Trophoblast cell (in vitro differentiated cells and primary cell): Measurements from ENCODE around the gene BRD1.

Experiments used
- DNase-seq, 2 donors: peaks; one replicate each; pipeline ENCODE4 v3.0.0-alpha.2; 2016
- H2AFZ ChIP-seq: 2 replicates; pipeline ENCODE4 v1.6.1; 2013; ENCODE audit warnings: low read length, moderate library complexity, mild to moderate bottlenecking; ENCODE audit not compliant: insufficient read depth, poor library complexity
- H2AK5ac ChIP-seq: 2 replicates; pipeline ENCODE4 v1.6.1; 2013; ENCODE audit warnings: mild to moderate bottlenecking, low read length
- H2BK120ac ChIP-seq: 2 replicates; pipeline ENCODE4 v1.6.1; 2013; ENCODE audit warnings: low read length, mild to moderate bottlenecking, moderate library complexity; ENCODE audit not compliant: insufficient read depth, poor library complexity
- H2BK12ac ChIP-seq: 2 replicates; pipeline ENCODE4 v1.6.1; 2013; ENCODE audit warnings: mild to moderate bottlenecking, low read length, moderate library complexity
- H2BK5ac ChIP-seq: 2 replicates; pipeline ENCODE4 v1.6.1; 2013; ENCODE audit warnings: low read length, low read depth, moderate library complexity, mild to moderate bottlenecking; ENCODE audit not compliant: poor library complexity
- H3K14ac ChIP-seq: 2 replicates; pipeline ENCODE4 v1.6.1; 2013; ENCODE audit warnings: mild to moderate bottlenecking, low read length
- H3K18ac ChIP-seq: 2 replicates; pipeline ENCODE4 v1.6.1; 2013; ENCODE audit warnings: mild to moderate bottlenecking, low read length
- H3K23ac ChIP-seq: 2 replicates; pipeline ENCODE4 v1.6.1; 2013; ENCODE audit warnings: low read length
- H3K27ac ChIP-seq: 2 replicates; pipeline ENCODE4 v1.5.1; 2013; ENCODE audit warnings: low read depth, mild to moderate bottlenecking, inconsistent platforms, low read length, moderate library complexity
- H3K27me3 ChIP-seq: 2 replicates; pipeline ENCODE4 v1.6.1; 2013; ENCODE audit warnings: inconsistent platforms, mild to moderate bottlenecking, low read length, moderate library complexity; ENCODE audit not compliant: insufficient read depth
- H3K36me3 ChIP-seq, 2 experiments: 1 replicate in 1 of 2; 2 replicates in 1 of 2; pipeline ENCODE4 v1.6.1; 2013; ENCODE audit warnings: low read length in 2 of 2, mild to moderate bottlenecking in 2 of 2, moderate library complexity in 1 of 2; ENCODE audit not compliant: insufficient read depth in 2 of 2, control insufficient read depth in 1 of 2
- H3K4ac ChIP-seq: 2 replicates; pipeline ENCODE4 v1.6.1; 2013; ENCODE audit warnings: low read depth, mild to moderate bottlenecking, low read length, moderate library complexity
- H3K4me1 ChIP-seq, 2 experiments: 1 replicate in 1 of 2; 2 replicates in 1 of 2; pipeline ENCODE4 v1.6.1; 2013; ENCODE audit warnings: low read length in 2 of 2, mild to moderate bottlenecking in 2 of 2, moderate library complexity in 1 of 2; ENCODE audit not compliant: insufficient read depth in 2 of 2, control insufficient read depth in 1 of 2
- H3K4me2 ChIP-seq: 2 replicates; pipeline ENCODE4 v1.6.1; 2013; ENCODE audit warnings: inconsistent platforms, mild to moderate bottlenecking, low read length, moderate library complexity
- H3K4me3 ChIP-seq: 2 replicates; pipeline ENCODE4 v1.5.1; 2013; ENCODE audit warnings: mild to moderate bottlenecking, low read depth, low read length, inconsistent platforms
- H3K79me1 ChIP-seq: one replicate; pipeline ENCODE4 v1.6.1; 2013; ENCODE audit warnings: low read length
- H3K79me2 ChIP-seq: 2 replicates; pipeline ENCODE4 v1.6.1; 2013; ENCODE audit warnings: low read length, mild to moderate bottlenecking; ENCODE audit not compliant: control insufficient read depth, insufficient read depth, poor library complexity
- H3K9ac ChIP-seq: 2 replicates; pipeline ENCODE4 v1.6.1; 2013; ENCODE audit warnings: mild to moderate bottlenecking, low read length
- H3K9me3 ChIP-seq: 2 replicates; pipeline ENCODE4 v1.6.1; 2013; ENCODE audit warnings: low read depth, mild to moderate bottlenecking, control low read depth, inconsistent platforms, low read length; ENCODE audit not compliant: insufficient read depth
- H4K12ac ChIP-seq: 2 replicates; pipeline ENCODE4 v1.6.1; 2013; ENCODE audit warnings: low read depth, mild to moderate bottlenecking, low read length, moderate library complexity
- H4K8ac ChIP-seq: 2 replicates; pipeline ENCODE4 v1.6.1; 2013; ENCODE audit warnings: low read depth, mild to moderate bottlenecking, low read length, moderate library complexity
- H4K91ac ChIP-seq: one replicate; pipeline ENCODE4 v1.6.1; 2013; ENCODE audit warnings: low read depth, mild to moderate bottlenecking, low read length, moderate library complexity
- WGBS: extraction: QIAGEN DNeasy Blood & Tissue Kit; methylation state at CpG from one replicate; pipeline ENCODE4 v1.1.7; 2013; ENCODE audit warnings: missing lambda C conversion rate; ENCODE audit not compliant: insufficient read length, insufficient coverage; ENCODE audit errors: extremely low coverage; 5-methylcytosine and 5-hydroxymethylcytosine counted together

The BRD1 gene

GRCh38 chr22:49753961-49754695, 73.5 kb downstream of the BRD1 start:
- H2AK5ac ChIP-seq: no peak overlapping the region
- H4K91ac ChIP-seq: no peak overlapping the region
- H4K8ac ChIP-seq: no peak overlapping the region
- no CpG with 5 or more reads among the region's 20 CpGs for WGBS
- no peaks in the 10 kb centered on the region for H3K79me2 ChIP-seq
- no peak for DNase-seq
- no peak overlapping the region for H3K23ac ChIP-seq
- H4K12ac ChIP-seq: no peak overlapping the region
- H2BK12ac ChIP-seq: no peak overlapping the region
- H2BK120ac ChIP-seq: no peak overlapping the region
- H3K36me3 ChIP-seq: no peaks in the 10 kb centered on the region
- H2BK5ac ChIP-seq: no peak overlapping the region
- H3K14ac ChIP-seq: no peak overlapping the region
- no peaks in the 10 kb centered on the region for H3K27me3 ChIP-seq
- H3K4ac ChIP-seq: no peak overlapping the region
- no peak overlapping the region for H3K27ac ChIP-seq
- H3K18ac ChIP-seq: no peak overlapping the region
- H2AFZ ChIP-seq: no peak overlapping the region
- no peak overlapping the region for H3K4me2 ChIP-seq
- peaks cover 17% of the 10 kb centered on the region for H3K9me3 ChIP-seq
- H3K4me1 ChIP-seq: no peaks in the 10 kb centered on the region
- no peak overlapping the region for H3K9ac ChIP-seq
- no peaks in the 10 kb centered on the region for H3K79me1 ChIP-seq
- H3K4me3 ChIP-seq: no peak overlapping the region

GRCh38 chr22:49753276-49753890, 74.3 kb downstream of the BRD1 start:
- H3K9me3 ChIP-seq: peaks cover 18% of the 10 kb centered on the region
- H3K4me3 ChIP-seq: no peak overlapping the region
- no peak overlapping the region for H3K4ac ChIP-seq
- H3K14ac ChIP-seq: no peak overlapping the region
- no CpG with 5 or more reads among the region's 20 CpGs for WGBS
- no peak overlapping the region for H2BK12ac ChIP-seq
- no peak overlapping the region for H3K18ac ChIP-seq
- H2AK5ac ChIP-seq: no peak overlapping the region
- no peaks in the 10 kb centered on the region for H3K27me3 ChIP-seq
- DNase-seq: no peak
- H2BK120ac ChIP-seq: no peak overlapping the region
- no peak overlapping the region for H4K91ac ChIP-seq
- H3K4me1 ChIP-seq: no peaks in the 10 kb centered on the region
- no peaks in the 10 kb centered on the region for H3K36me3 ChIP-seq
- no peaks in the 10 kb centered on the region for H3K79me1 ChIP-seq
- no peaks in the 10 kb centered on the region for H3K79me2 ChIP-seq
- H2BK5ac ChIP-seq: no peak overlapping the region
- H3K4me2 ChIP-seq: no peak overlapping the region
- H4K12ac ChIP-seq: no peak overlapping the region
- H2AFZ ChIP-seq: no peak overlapping the region
- no peak overlapping the region for H3K27ac ChIP-seq
- no peak overlapping the region for H3K9ac ChIP-seq
- H3K23ac ChIP-seq: no peak overlapping the region
- H4K8ac ChIP-seq: no peak overlapping the region

- H3K4me2 ChIP-seq: no peak overlapping the region
- H2AK5ac ChIP-seq: no peak overlapping the region
- no peak overlapping the region for H3K27ac ChIP-seq
- no peaks in the 10 kb centered on the region for H3K79me2 ChIP-seq
- no peak overlapping the region for H3K4ac ChIP-seq
- H2BK12ac ChIP-seq: no peak overlapping the region
- H2BK5ac ChIP-seq: no peak overlapping the region
- H3K79me1 ChIP-seq: no peaks in the 10 kb centered on the region
- H3K4me3 ChIP-seq: no peak overlapping the region
- H3K27me3 ChIP-seq: no peaks in the 10 kb centered on the region
- no peaks in the 10 kb centered on the region for H3K36me3 ChIP-seq
- H2BK120ac ChIP-seq: no peak overlapping the region
- H3K14ac ChIP-seq: no peak overlapping the region
- H4K91ac ChIP-seq: no peak overlapping the region
- WGBS: no CpG with 5 or more reads among the region's 21 CpGs
- H3K23ac ChIP-seq: no peak overlapping the region
- peaks cover 20% of the 10 kb centered on the region for H3K9me3 ChIP-seq
- no peak overlapping the region for H4K12ac ChIP-seq
- H3K9ac ChIP-seq: no peak overlapping the region
- DNase-seq: no peak
- H4K8ac ChIP-seq: no peak overlapping the region
- H3K18ac ChIP-seq: no peak overlapping the region
- H2AFZ ChIP-seq: no peak overlapping the region
- no peaks in the 10 kb centered on the region for H3K4me1 ChIP-seq
These were observed 75.0 kb downstream of the BRD1 start for GRCh38 chr22:49752598-49753091.

- H3K14ac ChIP-seq: no peak overlapping the region
- no peak overlapping the region for H3K18ac ChIP-seq
- no peak overlapping the region for H2BK12ac ChIP-seq
- no peak overlapping the region for H3K9ac ChIP-seq
- H3K27me3 ChIP-seq: no peaks in the 10 kb centered on the region
- H3K4me2 ChIP-seq: no peak overlapping the region
- H3K27ac ChIP-seq: no peak overlapping the region
- no peak overlapping the region for H2BK5ac ChIP-seq
- H3K4ac ChIP-seq: no peak overlapping the region
- no peak overlapping the region for H3K4me3 ChIP-seq
- H2BK120ac ChIP-seq: no peak overlapping the region
- H4K91ac ChIP-seq: no peak overlapping the region
- no peak overlapping the region for H2AFZ ChIP-seq
- H4K12ac ChIP-seq: no peak overlapping the region
- H3K79me2 ChIP-seq: no peaks in the 10 kb centered on the region
- no peak overlapping the region for H2AK5ac ChIP-seq
- H4K8ac ChIP-seq: no peak overlapping the region
- no peaks in the 10 kb centered on the region for H3K36me3 ChIP-seq
- H3K4me1 ChIP-seq: no peaks in the 10 kb centered on the region
- H3K23ac ChIP-seq: no peak overlapping the region
- H3K9me3 ChIP-seq: peaks cover 20% of the 10 kb centered on the region
- DNase-seq: no peak
- no peaks in the 10 kb centered on the region for H3K79me1 ChIP-seq
- no CpG with 5 or more reads among the region's 17 CpGs for WGBS
These were observed 75.6 kb downstream of the BRD1 start for GRCh38 chr22:49751966-49752597.
